GM18870 (cell line): ENCODE results near the gene GLYAT.
A peak's percentile ranks its signal among the peaks of the same experiment; 100 is the strongest.
"Not testable (repeated sequence)": the region's sequence is repeated elsewhere in the genome, so short reads cannot be mapped to it uniquely, and the experiment has no call there.

Source experiments
- ATAC-seq: cut with Tn5 transposase; IDR thresholded peaks from one replicate; pipeline ENCODE4 v1.9.1; 2021; ENCODE audit warnings: moderate library complexity; ENCODE audit not compliant: unreplicated experiment

The GLYAT gene

GRCh38 chr11:58744988-58745704, 13.4 kb upstream of the GLYAT start:
- ATAC-seq, result no peak

GRCh38 chr11:58742981-58743880, 11.5 kb upstream of the GLYAT start:
- no peak for ATAC-seq

- peak; percentile 81 for ATAC-seq
These were observed 10.4 kb upstream of the GLYAT start for GRCh38 chr11:58742140-58742539.

GRCh38 chr11:58741127-58741526, 9.4 kb upstream of the GLYAT start:
- no peak for ATAC-seq

- ATAC-seq, result no peak
These were observed 8.7 kb upstream of the GLYAT start for GRCh38 chr11:58740447-58740846.

GRCh38 chr11:58739725-58740430, 8.1 kb upstream of the GLYAT start:
- no peak for ATAC-seq

- no peak for ATAC-seq
These were observed 3.1 kb upstream of the GLYAT start for GRCh38 chr11:58734681-58735490.

- no peak for ATAC-seq
These were observed 1.1 kb downstream of the GLYAT start for GRCh38 chr11:58730507-58731089.

GRCh38 chr11:58727415-58727797, 4.3 kb downstream of the GLYAT start:
- ATAC-seq, result no peak

GRCh38 chr11:58726737-58727414, 4.9 kb downstream of the GLYAT start:
- ATAC-seq, result no peak

- ATAC-seq, result no peak
These were observed 12.2 kb downstream of the GLYAT start for GRCh38 chr11:58719406-58720117.

GRCh38 chr11:58712531-58712930, 19.2 kb downstream of the GLYAT start:
- ATAC-seq, result no peak

GRCh38 chr11:58711832-58712231, 19.9 kb downstream of the GLYAT start:
- ATAC-seq, result no peak

- no peak for ATAC-seq
These were observed 24.0 kb downstream of the GLYAT start for GRCh38 chr11:58707767-58708166.

GRCh38 chr11:58696825-58697224, 34.9 kb downstream of the GLYAT start:
- not testable (repeated sequence) for ATAC-seq

- no peak for ATAC-seq
These were observed 38.7 kb downstream of the GLYAT start for GRCh38 chr11:58693026-58693425.

- no peak for ATAC-seq
These were observed 40.1 kb downstream of the GLYAT start for GRCh38 chr11:58691675-58692074.

- no peak for ATAC-seq
These were observed 42.8 kb downstream of the GLYAT start for GRCh38 chr11:58688789-58689503.
